ENCODE results near the gene ARPC2. TPM values are rescaled to one million over a fixed set of nuclear protein-coding genes. Genes with fewer than 3 reads are reported as not detected.

Gene ARPC2
- total RNA-seq, 1 donor from 2014 or later, result 153 TPM

DNA sequence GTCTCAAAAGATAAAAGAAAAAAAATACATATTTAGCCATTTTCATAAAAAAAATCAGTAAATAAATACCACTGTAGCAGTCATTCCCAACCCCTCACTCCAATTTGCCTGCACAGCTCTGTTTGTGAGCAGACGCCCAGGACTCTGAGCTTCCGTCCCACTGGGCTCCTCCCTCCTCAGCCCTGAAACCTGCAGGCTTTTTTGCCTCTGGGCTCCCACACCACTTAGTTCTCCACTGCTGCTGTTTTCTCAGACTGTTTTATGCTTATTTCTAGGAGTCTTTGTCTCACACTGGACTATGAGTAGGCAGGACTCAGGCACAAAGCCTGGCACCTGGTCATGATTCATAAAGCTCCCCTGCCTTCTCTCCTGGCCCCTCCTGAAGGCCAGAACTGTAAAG lies 44.1 kb upstream of the ARPC2 start:
- Mint-ChIP-seq H3K9me3 (ENCODE audit: low read depth) (no peaks in the 10 kb centered on the region), H3K4me1 (ENCODE audit: low read depth) (peaks cover 7% of the 10 kb centered on the region), H3K27ac (peak overlapping the region; percentile 24), H3K4me3 (ENCODE audit: low read depth) (no peak overlapping the region), H3K27me3 (peaks cover 7% of the 10 kb centered on the region), H3K36me3 (ENCODE audit: insufficient read depth) (no peaks in the 10 kb centered on the region)
- TF ChIP-seq, protein P1, sequence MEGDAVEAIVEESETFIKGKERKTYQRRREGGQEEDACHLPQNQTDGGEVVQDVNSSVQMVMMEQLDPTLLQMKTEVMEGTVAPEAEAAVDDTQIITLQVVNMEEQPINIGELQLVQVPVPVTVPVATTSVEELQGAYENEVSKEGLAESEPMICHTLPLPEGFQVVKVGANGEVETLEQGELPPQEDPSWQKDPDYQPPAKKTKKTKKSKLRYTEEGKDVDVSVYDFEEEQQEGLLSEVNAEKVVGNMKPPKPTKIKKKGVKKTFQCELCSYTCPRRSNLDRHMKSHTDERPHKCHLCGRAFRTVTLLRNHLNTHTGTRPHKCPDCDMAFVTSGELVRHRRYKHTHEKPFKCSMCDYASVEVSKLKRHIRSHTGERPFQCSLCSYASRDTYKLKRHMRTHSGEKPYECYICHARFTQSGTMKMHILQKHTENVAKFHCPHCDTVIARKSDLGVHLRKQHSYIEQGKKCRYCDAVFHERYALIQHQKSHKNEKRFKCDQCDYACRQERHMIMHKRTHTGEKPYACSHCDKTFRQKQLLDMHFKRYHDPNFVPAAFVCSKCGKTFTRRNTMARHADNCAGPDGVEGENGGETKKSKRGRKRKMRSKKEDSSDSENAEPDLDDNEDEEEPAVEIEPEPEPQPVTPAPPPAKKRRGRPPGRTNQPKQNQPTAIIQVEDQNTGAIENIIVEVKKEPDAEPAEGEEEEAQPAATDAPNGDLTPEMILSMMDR (IDR thresholded peaks at IDR 0.05; ENCODE audit: unreplicated experiment), result no peak
- DNase-seq (ENCODE audit: low spot score, unreplicated experiment), result no peak

DNA sequence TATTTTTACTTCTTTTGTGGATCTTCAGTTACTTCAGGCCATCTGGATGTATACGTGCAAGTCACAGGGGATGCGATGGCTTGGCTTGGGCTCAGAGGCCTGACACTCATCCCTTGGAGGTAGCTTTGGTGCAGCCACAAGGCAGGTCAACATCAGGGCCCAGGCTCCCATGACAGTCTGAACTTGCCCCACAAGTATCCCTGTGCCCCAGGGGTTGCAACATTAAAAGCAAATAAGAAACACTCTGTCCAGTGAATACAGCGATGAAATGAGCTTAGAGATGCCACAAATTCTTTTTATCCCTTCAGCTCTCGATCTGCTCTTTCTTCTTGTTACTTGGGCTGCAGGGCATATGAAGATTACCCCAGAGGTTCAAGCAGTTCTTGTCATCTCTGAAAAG lies 37.2 kb upstream of the ARPC2 start:
- Mint-ChIP-seq H3K4me3 (ENCODE audit: low read depth) (no peak overlapping the region), H3K27me3 (peaks cover 15% of the 10 kb centered on the region), H3K9me3 (ENCODE audit: low read depth) (no peaks in the 10 kb centered on the region), H3K36me3 (ENCODE audit: insufficient read depth) (no peaks in the 10 kb centered on the region), H3K4me1 (ENCODE audit: low read depth) (no peaks in the 10 kb centered on the region), H3K27ac (no peak overlapping the region)
- TF ChIP-seq, protein P1 (IDR thresholded peaks at IDR 0.05; ENCODE audit: unreplicated experiment), result no peak
- no peak for DNase-seq (ENCODE audit: low spot score, unreplicated experiment)

DNA sequence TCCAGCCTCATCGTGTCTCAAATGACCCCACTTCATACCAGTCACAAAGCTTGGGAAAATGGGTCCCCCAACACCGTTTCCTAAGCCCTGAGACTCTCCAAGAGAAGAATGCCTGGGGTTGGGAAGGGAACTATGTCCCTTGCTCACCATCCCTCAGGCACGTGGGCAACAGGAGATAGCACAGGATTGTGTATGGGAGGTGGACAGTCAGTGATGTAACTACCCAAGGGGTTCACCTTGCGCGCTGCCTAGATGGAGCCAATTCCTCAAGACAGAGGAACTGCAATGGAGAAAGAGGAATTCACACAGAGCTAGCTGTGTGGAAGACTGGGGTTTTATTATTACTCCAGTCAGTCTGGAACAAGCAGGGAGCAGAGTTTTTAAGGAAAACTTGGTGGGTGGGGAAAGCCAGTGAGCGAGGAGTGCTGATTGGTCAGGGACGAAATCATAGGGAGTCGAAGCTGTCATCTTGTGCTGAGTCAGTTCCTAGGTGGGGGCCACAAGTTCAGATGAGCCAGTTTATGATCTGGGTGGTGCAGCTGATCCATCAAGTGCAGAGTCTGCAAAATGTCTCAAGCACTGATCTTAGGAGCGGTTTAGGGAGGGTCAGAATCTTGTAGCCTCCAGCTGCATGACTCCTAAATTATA lies 36.4 kb upstream of the ARPC2 start:
- Mint-ChIP-seq H3K27me3 (peaks cover 18% of the 10 kb centered on the region), H3K36me3 (ENCODE audit: insufficient read depth) (no peaks in the 10 kb centered on the region), H3K4me3 (ENCODE audit: low read depth) (no peak overlapping the region), H3K4me1 (ENCODE audit: low read depth) (no peaks in the 10 kb centered on the region), H3K27ac (no peak overlapping the region), H3K9me3 (ENCODE audit: low read depth) (no peaks in the 10 kb centered on the region)
- TF ChIP-seq, protein P1 (IDR thresholded peaks at IDR 0.05; ENCODE audit: unreplicated experiment), result no peak
- no peak for DNase-seq (ENCODE audit: low spot score, unreplicated experiment)

DNA sequence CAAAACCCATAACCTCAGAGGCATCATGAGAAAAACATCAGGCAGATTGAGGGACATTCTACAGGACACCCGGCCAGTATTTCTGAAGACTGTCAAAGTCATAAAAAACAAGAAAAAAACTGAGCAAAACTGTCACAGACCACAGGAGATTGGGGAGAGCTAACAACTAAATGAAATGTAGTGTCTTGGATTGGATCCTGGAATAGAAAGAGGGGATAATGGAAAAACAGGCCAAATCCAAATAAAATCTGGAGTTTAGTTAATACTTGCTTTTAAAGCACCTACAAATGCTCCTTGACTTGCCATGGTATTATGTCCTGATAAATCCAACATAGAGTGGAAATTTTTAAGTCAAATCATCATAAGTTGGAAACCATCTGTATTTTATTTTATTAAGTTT lies 32.7 kb upstream of the ARPC2 start:
- H3K9me3 Mint-ChIP-seq (ENCODE audit: low read depth), result no peaks in the 10 kb centered on the region
- H3K4me3 Mint-ChIP-seq (ENCODE audit: low read depth), result no peak overlapping the region
- TF ChIP-seq, protein P1 (IDR thresholded peaks at IDR 0.05; ENCODE audit: unreplicated experiment), result no peak
- no peaks in the 10 kb centered on the region for H3K36me3 Mint-ChIP-seq (ENCODE audit: insufficient read depth)
- H3K27ac Mint-ChIP-seq, result no peak overlapping the region
- H3K27me3 Mint-ChIP-seq, result peaks cover 12% of the 10 kb centered on the region
- DNase-seq (ENCODE audit: low spot score, unreplicated experiment), result no peak
- peaks cover 4% of the 10 kb centered on the region for H3K4me1 Mint-ChIP-seq (ENCODE audit: low read depth)

DNA sequence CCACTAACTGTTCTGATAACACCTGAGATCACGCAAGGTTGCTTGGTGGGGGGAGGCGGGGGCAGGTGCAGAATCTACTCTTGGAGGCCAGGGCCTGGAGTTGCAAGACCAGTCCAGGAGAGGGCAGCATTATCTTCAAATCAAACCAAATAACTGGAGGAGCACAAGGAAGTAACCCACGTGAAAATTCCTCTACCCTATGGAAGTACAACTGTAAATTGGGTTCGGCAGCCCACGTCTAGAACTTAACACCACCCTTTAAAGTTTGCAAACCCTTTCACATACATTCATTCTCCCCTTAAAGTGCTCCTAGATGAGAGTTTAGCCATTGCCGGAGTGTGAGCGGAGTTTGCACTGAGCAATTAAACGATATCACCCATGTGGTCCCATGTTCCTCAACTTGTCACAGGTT lies 30.6 kb upstream of the ARPC2 start:
- Mint-ChIP-seq H3K4me3 (ENCODE audit: low read depth) (no peak overlapping the region), H3K4me1 (ENCODE audit: low read depth) (peaks cover 4% of the 10 kb centered on the region)

More for the DNA sequence above, 30.6 kb upstream of the ARPC2 start:
- peaks cover 6% of the 10 kb centered on the region for H3K27me3 Mint-ChIP-seq
- DNase-seq (ENCODE audit: low spot score, unreplicated experiment), result peak; percentile 37
- TF ChIP-seq, protein P1 (IDR thresholded peaks at IDR 0.05; ENCODE audit: unreplicated experiment), result peak; percentile 75
- no peaks in the 10 kb centered on the region for H3K36me3 Mint-ChIP-seq (ENCODE audit: insufficient read depth)
- H3K9me3 Mint-ChIP-seq (ENCODE audit: low read depth), result no peaks in the 10 kb centered on the region
- H3K27ac Mint-ChIP-seq, result no peak overlapping the region
